Stomach (tissue), 4 donors: ENCODE measurements around the gene ALDOC.

ENCODE experiments used
- POLR2A ChIP-seq, 4 donors: fragments of 450-650 bp; IDR thresholded peaks; one replicate each; pipeline ENCODE4 v1.6.1; 2016; ENCODE audit warnings: antibody characterized with exemption in 4 of 4, control low read depth in 2 of 4, mild to moderate bottlenecking in 1 of 4, moderate library complexity in 1 of 4
- POLR2AphosphoS5 ChIP-seq, 3 donors: sonication (generic); formaldehyde crosslinking; IDR thresholded peaks; one replicate each; pipeline ENCODE4 v1.6.1; 2016; ENCODE audit warnings: antibody characterized with exemption in 3 of 3
- TF ChIP-seq, protein P1 (sequence below), 7 experiments: fragments of 450-650 bp in 4 of 7; fragments of 200-600 bp in 3 of 7; sonication (generic) in 3 of 7; IDR thresholded peaks; one replicate each; pipeline ENCODE4 v1.5.1; 2016 to 2019; ENCODE audit warnings: antibody characterized with exemption in 7 of 7, control low read depth in 2 of 7, mild to moderate bottlenecking in 1 of 7

DNA sequence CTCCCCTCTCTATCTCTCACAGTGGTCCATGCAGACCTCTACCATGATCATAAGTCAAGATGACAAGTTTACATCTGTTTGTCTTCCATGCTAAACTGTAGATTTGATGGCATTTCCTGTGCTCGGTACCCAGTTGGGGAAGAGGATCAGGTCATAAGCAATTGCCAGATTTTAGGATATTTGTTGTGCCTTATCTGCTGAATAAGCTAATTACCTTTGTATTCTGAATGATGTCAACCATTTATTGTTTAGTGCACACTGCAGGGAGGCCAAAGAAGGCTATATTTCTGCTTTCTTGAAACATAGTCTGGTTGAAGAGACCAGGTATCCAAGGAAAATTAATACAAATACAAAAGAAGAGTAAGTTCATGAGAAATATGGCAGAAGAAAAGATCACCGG is 5.8 kb upstream of the ALDOC start:
- TF ChIP-seq POLR2AphosphoS5 (IDR thresholded peaks at IDR 0.05) (no peak), POLR2A (IDR thresholded peaks at IDR 0.05) (no peak)
- TF ChIP-seq, protein P1, sequence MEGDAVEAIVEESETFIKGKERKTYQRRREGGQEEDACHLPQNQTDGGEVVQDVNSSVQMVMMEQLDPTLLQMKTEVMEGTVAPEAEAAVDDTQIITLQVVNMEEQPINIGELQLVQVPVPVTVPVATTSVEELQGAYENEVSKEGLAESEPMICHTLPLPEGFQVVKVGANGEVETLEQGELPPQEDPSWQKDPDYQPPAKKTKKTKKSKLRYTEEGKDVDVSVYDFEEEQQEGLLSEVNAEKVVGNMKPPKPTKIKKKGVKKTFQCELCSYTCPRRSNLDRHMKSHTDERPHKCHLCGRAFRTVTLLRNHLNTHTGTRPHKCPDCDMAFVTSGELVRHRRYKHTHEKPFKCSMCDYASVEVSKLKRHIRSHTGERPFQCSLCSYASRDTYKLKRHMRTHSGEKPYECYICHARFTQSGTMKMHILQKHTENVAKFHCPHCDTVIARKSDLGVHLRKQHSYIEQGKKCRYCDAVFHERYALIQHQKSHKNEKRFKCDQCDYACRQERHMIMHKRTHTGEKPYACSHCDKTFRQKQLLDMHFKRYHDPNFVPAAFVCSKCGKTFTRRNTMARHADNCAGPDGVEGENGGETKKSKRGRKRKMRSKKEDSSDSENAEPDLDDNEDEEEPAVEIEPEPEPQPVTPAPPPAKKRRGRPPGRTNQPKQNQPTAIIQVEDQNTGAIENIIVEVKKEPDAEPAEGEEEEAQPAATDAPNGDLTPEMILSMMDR (IDR thresholded peaks at IDR 0.05): no peak
